Neural cell (in vitro differentiated cells): ENCODE data around the gene EML6. TPM values are rescaled to one million over a fixed set of nuclear protein-coding genes. Genes with fewer than 3 reads are reported as not detected.

Experiments used
- H2AFZ ChIP-seq: fragments of 200-600, 300-800 bp; sonication (generic), shearing (Covaris generic); 2 replicates; pipeline ENCODE4 v1.6.0; 2014; ENCODE audit warnings: low read depth, mild to moderate bottlenecking, antibody characterized with exemption, low read length, moderate library complexity
- H3F3A ChIP-seq: fragments of 200-600 bp; shearing (Covaris generic); 2 replicates; pipeline ENCODE4 v1.6.1; 2016; ENCODE audit warnings: mild to moderate bottlenecking, moderate library complexity, mixed read lengths, antibody characterized with exemption, low read length; ENCODE audit not compliant: insufficient read depth, poor library complexity, severe bottlenecking
- H3K27ac ChIP-seq: fragments of 200-600, 300-800 bp; sonication (generic), shearing (Covaris generic); 2 replicates; pipeline ENCODE4 v1.5.1; 2014; ENCODE audit warnings: mild to moderate bottlenecking, low read length, moderate library complexity
- H3K27me3 ChIP-seq: fragments of 300-800, 200-600 bp; sonication (generic), shearing (Covaris generic); 2 replicates; pipeline ENCODE4 v1.6.0; 2014; ENCODE audit warnings: mild to moderate bottlenecking, low read depth, low read length, moderate library complexity; ENCODE audit not compliant: insufficient read depth
- H3K36me3 ChIP-seq: fragments of 300-800, 200-600 bp; sonication (generic), shearing (Covaris generic); 2 replicates; pipeline ENCODE4 v1.5.1; 2014; ENCODE audit warnings: mild to moderate bottlenecking, antibody characterized with exemption, low read length, moderate library complexity; ENCODE audit not compliant: insufficient read depth
- H3K4me2 ChIP-seq: fragments of 300-800, 200-600 bp; sonication (generic), shearing (Covaris generic); 2 replicates; pipeline ENCODE4 v1.6.0; 2014; ENCODE audit warnings: mild to moderate bottlenecking, low read length
- H3K4me3 ChIP-seq: fragments of 300-800, 200-600 bp; sonication (generic), shearing (Covaris generic); 2 replicates; pipeline ENCODE4 v1.5.1; 2014; ENCODE audit warnings: mild to moderate bottlenecking, low read length, moderate library complexity
- H3K79me2 ChIP-seq: fragments of 200-600 bp; shearing (Covaris generic); replicated peaks from 2 replicates; pipeline ENCODE4 v1.6.0; 2014; ENCODE audit warnings: mild to moderate bottlenecking, low read length, moderate library complexity; ENCODE audit not compliant: insufficient read depth
- H3K9ac ChIP-seq: fragments of 300-800, 200-600 bp; sonication (generic), shearing (Covaris generic); 2 replicates; pipeline ENCODE4 v1.6.1; 2016; ENCODE audit warnings: mild to moderate bottlenecking, low read length, mixed read lengths
- H3K9me2 ChIP-seq: fragments of 200-600 bp; shearing (Covaris generic); 2 replicates; pipeline ENCODE4 v1.6.1; 2016; ENCODE audit warnings: mild to moderate bottlenecking, low read length, mixed read lengths; ENCODE audit not compliant: insufficient read depth
- H3K9me3 ChIP-seq: fragments of 200-600, 300-800 bp; sonication (generic), shearing (Covaris generic); 2 replicates; pipeline ENCODE4 v1.6.1; 2016; ENCODE audit warnings: mild to moderate bottlenecking, mixed run types, low read length, moderate library complexity, mixed read lengths
- H4K20me1 ChIP-seq: fragments of 200-600 bp; shearing (Covaris generic); 2 replicates; pipeline ENCODE4 v1.6.1; 2016; ENCODE audit warnings: mild to moderate bottlenecking, mixed run types; ENCODE audit not compliant: insufficient read depth
- CTCF ChIP-seq: fragments of 450-650 bp; IDR thresholded peaks from 2 replicates; pipeline ENCODE4 v1.5.1; 2014; ENCODE audit warnings: antibody characterized with exemption, mild to moderate bottlenecking, moderate library complexity; ENCODE audit not compliant: poor library complexity, severe bottlenecking
- EP300 ChIP-seq: fragments of 450-650 bp; conservative IDR thresholded peaks from 2 replicates; pipeline ENCODE4 v1.6.1; 2014; ENCODE audit warnings: antibody characterized with exemption, mild to moderate bottlenecking, moderate library complexity; ENCODE audit not compliant: poor library complexity, severe bottlenecking
- EZH2 ChIP-seq: fragments of 200-600, 300-800 bp; shearing (Covaris generic), sonication (generic); IDR thresholded peaks from 2 replicates; pipeline ENCODE4 v1.6.1; 2014; ENCODE audit warnings: antibody characterized with exemption, low read length, borderline replicate concordance, mild to moderate bottlenecking; ENCODE audit not compliant: insufficient read depth, poor library complexity, severe bottlenecking
- MXI1 ChIP-seq: fragments of 450-650 bp; conservative IDR thresholded peaks from 2 replicates; pipeline ENCODE4 v1.6.1; 2014; ENCODE audit warnings: antibody characterized with exemption, mild to moderate bottlenecking; ENCODE audit not compliant: poor library complexity, severe bottlenecking
- POLR2AphosphoS5 ChIP-seq: IDR thresholded peaks from 2 replicates; pipeline ENCODE4 v1.6.1; 2012
- RAD21 ChIP-seq: fragments of 450-650 bp; conservative IDR thresholded peaks from 2 replicates; pipeline ENCODE4 v1.6.1; 2014; ENCODE audit warnings: antibody characterized with exemption, mild to moderate bottlenecking, moderate library complexity
- REST ChIP-seq: IDR thresholded peaks from 2 replicates; pipeline ENCODE4 v1.6.1; 2012; ENCODE audit warnings: borderline replicate concordance
- SMC3 ChIP-seq: fragments of 450-650 bp; conservative IDR thresholded peaks from 2 replicates; pipeline ENCODE4 v1.6.1; 2014; ENCODE audit warnings: antibody characterized with exemption, mild to moderate bottlenecking, moderate library complexity; ENCODE audit not compliant: poor library complexity
- TAF1 ChIP-seq: IDR thresholded peaks from 2 replicates; pipeline ENCODE4 v1.6.1; 2012; ENCODE audit warnings: low read depth
- polyA plus RNA-seq: library from polyadenylated mRNA; depleted of rRNA; stranded (reverse); fragments of >200 nt; gene quantifications from 2 replicates; pipeline ENCODE4 v1.2.3, GENCODE V29; 2014

EML6 gene
- polyA plus RNA-seq, 1 donor from 2014 or later = 13.4 TPM

- Histone ChIP-seq H3K9me3 (no peaks in the 10 kb centered on the region), H4K20me1 (no peaks in the 10 kb centered on the region), H3K4me3 (peak overlapping the region; percentile 46), H3K4me2 (no peak overlapping the region), H3F3A (no peaks in the 10 kb centered on the region), H2AFZ (no peak overlapping the region), H3K79me2 (no peaks in the 10 kb centered on the region), H3K36me3 (no peaks in the 10 kb centered on the region), H3K27ac (no peak overlapping the region), H3K9ac (no peak overlapping the region), H3K9me2 (no peaks in the 10 kb centered on the region), H3K27me3 (peaks cover 9% of the 10 kb centered on the region)
- no peak for TF ChIP-seq EZH2
Measured at GRCh38 chr2:54708584-54709335, 14.7 kb upstream of the EML6 start.

- H3K4me2 ChIP-seq = no peak overlapping the region
- H3K79me2 ChIP-seq = no peaks in the 10 kb centered on the region
- no peaks in the 10 kb centered on the region for H3K36me3 ChIP-seq
- no peaks in the 10 kb centered on the region for H3F3A ChIP-seq
- no peaks in the 10 kb centered on the region for H3K9me3 ChIP-seq
- no peaks in the 10 kb centered on the region for H3K9me2 ChIP-seq
- H3K4me3 ChIP-seq = no peak overlapping the region
- no peak overlapping the region for H2AFZ ChIP-seq
- no peak for TF ChIP-seq TAF1
- no peak for TF ChIP-seq REST
- no peak for TF ChIP-seq RAD21
- no peak for TF ChIP-seq POLR2AphosphoS5
- no peak for TF ChIP-seq SMC3
- no peak for TF ChIP-seq EP300
- TF ChIP-seq CTCF = no peak
- H3K27ac ChIP-seq = no peak overlapping the region
- peaks cover 9% of the 10 kb centered on the region for H3K27me3 ChIP-seq
- no peaks in the 10 kb centered on the region for H4K20me1 ChIP-seq
- no peak overlapping the region for H3K9ac ChIP-seq
Measured at GRCh38 chr2:54709336-54709809, 14.1 kb upstream of the EML6 start.

GRCh38 chr2:54710216-54710615, 13.2 kb upstream of the EML6 start:
- no peak overlapping the region for H2AFZ ChIP-seq
- H3K79me2 ChIP-seq = no peaks in the 10 kb centered on the region
- H3K27ac ChIP-seq = no peak overlapping the region
- H3K9ac ChIP-seq = no peak overlapping the region
- H3F3A ChIP-seq = no peaks in the 10 kb centered on the region
- H3K4me3 ChIP-seq = no peak overlapping the region
- H3K4me2 ChIP-seq = no peak overlapping the region
- no peaks in the 10 kb centered on the region for H4K20me1 ChIP-seq
- no peaks in the 10 kb centered on the region for H3K36me3 ChIP-seq
- H3K9me3 ChIP-seq = no peaks in the 10 kb centered on the region
- TF ChIP-seq REST = no peak
- no peak for TF ChIP-seq POLR2AphosphoS5
- TF ChIP-seq CTCF = no peak
- TF ChIP-seq RAD21 = no peak
- no peak for TF ChIP-seq TAF1
- no peak for TF ChIP-seq MXI1
- no peak for TF ChIP-seq EZH2
- TF ChIP-seq EP300 = no peak
- no peak for TF ChIP-seq SMC3
- H3K9me2 ChIP-seq = no peaks in the 10 kb centered on the region
- peaks cover 9% of the 10 kb centered on the region for H3K27me3 ChIP-seq
